Liver (tissue), 9 donors: ENCODE measurements around the gene TOMM20. TPM values are rescaled to one million over a fixed set of nuclear protein-coding genes. Genes with fewer than 3 reads are reported as not detected.

ENCODE experiments used
- DNase-seq: peaks from one replicate; pipeline ENCODE4 v3.0.0-alpha.2; 2017; ENCODE audit warnings: low spot score
- H3K27ac ChIP-seq, 2 donors: one replicate each; pipeline ENCODE4 v1.7.0; 2013; ENCODE audit warnings: inconsistent platforms in 2 of 2, low read length in 2 of 2, control low read depth in 1 of 2, low read depth in 1 of 2, mild to moderate bottlenecking in 1 of 2
- H3K27me3 ChIP-seq, 4 donors: one replicate each; pipeline versions ENCODE4 v1.6.1 to v1.7.0; 2013; ENCODE audit warnings: low read length in 3 of 4, inconsistent platforms in 1 of 4, mild to moderate bottlenecking in 1 of 4, moderate library complexity in 1 of 4; ENCODE audit not compliant: control insufficient read depth in 4 of 4, insufficient read depth in 4 of 4
- H3K36me3 ChIP-seq, 4 donors: one replicate each; pipeline versions ENCODE4 v1.6.1 to v1.7.0; 2013; ENCODE audit warnings: low read length in 3 of 4, mild to moderate bottlenecking in 3 of 4, low read depth in 1 of 4, moderate library complexity in 1 of 4; ENCODE audit not compliant: control insufficient read depth in 4 of 4, insufficient read depth in 3 of 4
- H3K4me1 ChIP-seq, 4 donors: one replicate each; pipeline versions ENCODE4 v1.6.1 to v1.7.0; 2013; ENCODE audit warnings: low read length in 3 of 4, mild to moderate bottlenecking in 3 of 4, moderate library complexity in 1 of 4; ENCODE audit not compliant: control insufficient read depth in 4 of 4, insufficient read depth in 4 of 4
- H3K4me3 ChIP-seq, 3 donors: one replicate each; pipeline versions ENCODE4 v1.6.1 to v1.7.0; 2013; ENCODE audit warnings: low read length in 3 of 3, control low read depth in 1 of 3, low read depth in 1 of 3, mild to moderate bottlenecking in 1 of 3
- H3K9ac ChIP-seq, 2 donors: one replicate each; pipeline ENCODE4 v1.7.0; 2013; ENCODE audit warnings: low read length in 2 of 2, mild to moderate bottlenecking in 2 of 2, moderate library complexity in 2 of 2, control low read depth in 1 of 2, low read depth in 1 of 2
- H3K9me3 ChIP-seq, 4 donors: one replicate each; pipeline versions ENCODE4 v1.6.1 to v1.7.0; 2013; ENCODE audit warnings: low read length in 3 of 4; ENCODE audit not compliant: control insufficient read depth in 4 of 4
- ATF3 ChIP-seq: IDR thresholded peaks from 2 replicates; pipeline ENCODE4 v1.6.1; 2016; ENCODE audit warnings: antibody characterized with exemption
- CTCF ChIP-seq: fragments of 150-350 bp; IDR thresholded peaks from 2 replicates; pipeline ENCODE4 v1.5.1; 2017; ENCODE audit warnings: improper control_type of control experiment, low read depth, low read length; ENCODE audit not compliant: missing input control
- EGR1 ChIP-seq, 2 donors: IDR thresholded peaks; 2 replicates each; pipeline ENCODE4 v1.6.1; 2016 to 2018; ENCODE audit warnings: antibody characterized with exemption in 2 of 2, low read depth in 2 of 2
- FOXA1 ChIP-seq: IDR thresholded peaks from 2 replicates; pipeline ENCODE4 v1.6.1; 2016; ENCODE audit warnings: antibody characterized with exemption
- FOXA2 ChIP-seq: IDR thresholded peaks from 2 replicates; pipeline ENCODE4 v1.6.1; 2016; ENCODE audit warnings: antibody characterized with exemption
- GABPA ChIP-seq, 2 donors: IDR thresholded peaks in 1 of 2; conservative IDR thresholded peaks in 1 of 2; 2 replicates each; pipeline ENCODE4 v1.6.1; 2016; ENCODE audit warnings: antibody characterized with exemption in 2 of 2, mild to moderate bottlenecking in 1 of 2, moderate library complexity in 1 of 2
- HNF4A ChIP-seq, 2 donors: conservative IDR thresholded peaks; 2 replicates each; pipeline ENCODE4 v1.6.1; 2016; ENCODE audit warnings: antibody characterized with exemption in 2 of 2, mild to moderate bottlenecking in 2 of 2
- HNF4G ChIP-seq: IDR thresholded peaks from 2 replicates; pipeline ENCODE4 v1.6.1; 2016; ENCODE audit warnings: antibody characterized with exemption
- JUND ChIP-seq, 2 donors: IDR thresholded peaks; 2 replicates each; pipeline ENCODE4 v1.6.1; 2016; ENCODE audit warnings: antibody characterized with exemption in 2 of 2
- MAX ChIP-seq: IDR thresholded peaks from 2 replicates; pipeline ENCODE4 v1.6.1; 2016; ENCODE audit warnings: antibody characterized with exemption
- NR2F2 ChIP-seq: IDR thresholded peaks from 2 replicates; pipeline ENCODE4 v1.6.1; 2016; ENCODE audit warnings: antibody characterized with exemption
- RAD21 ChIP-seq, 2 donors: IDR thresholded peaks; 2 replicates each; pipeline ENCODE4 v1.6.1; 2016; ENCODE audit warnings: antibody characterized with exemption in 2 of 2, mild to moderate bottlenecking in 2 of 2
- REST ChIP-seq: IDR thresholded peaks from 2 replicates; pipeline ENCODE4 v1.6.1; 2016; ENCODE audit warnings: antibody characterized with exemption, mild to moderate bottlenecking
- RXRA ChIP-seq, 2 donors: IDR thresholded peaks; 2 replicates each; pipeline ENCODE4 v1.6.1; 2017 to 2018; ENCODE audit warnings: antibody characterized with exemption in 2 of 2, mild to moderate bottlenecking in 1 of 2
- SP1 ChIP-seq: IDR thresholded peaks from 2 replicates; pipeline ENCODE4 v1.6.1; 2018; ENCODE audit warnings: antibody characterized with exemption, mild to moderate bottlenecking
- TAF1 ChIP-seq: conservative IDR thresholded peaks from 2 replicates; pipeline ENCODE4 v1.6.1; 2016; ENCODE audit warnings: antibody characterized with exemption, mild to moderate bottlenecking
- YY1 ChIP-seq: IDR thresholded peaks from 2 replicates; pipeline ENCODE4 v1.6.1; 2016; ENCODE audit warnings: antibody characterized with exemption, mild to moderate bottlenecking
- ZBTB33 ChIP-seq: IDR thresholded peaks from 2 replicates; pipeline ENCODE4 v1.6.1; 2016; ENCODE audit warnings: antibody characterized with exemption
- WGBS: extraction: QIAGEN DNeasy Blood & Tissue Kit; methylation state at CpG from one replicate; pipeline ENCODE4 v1.1.7; 2013; 5-methylcytosine and 5-hydroxymethylcytosine counted together
- polyA plus RNA-seq, 2 donors: library from polyadenylated mRNA; stranded (reverse) in 1 of 2; unstranded in 1 of 2; fragments of 200-250 nt in 1 of 2; fragments of >200 nt in 1 of 2; fragmentation: Nextera tagmentation in 1 of 2; extraction: Ambion mirVana in 1 of 2; gene quantifications; one replicate each; pipeline versions ENCODE4 v1.2.1 to v1.2.3, GENCODE V29; 2013 to 2015
- total RNA-seq, 2 donors: library from RNA; depleted of rRNA; stranded (reverse); fragments of >200 nt; gene quantifications; one replicate each; pipeline ENCODE4 v1.2.3, GENCODE V29; 2014
- donor health status: healthy.
- donor health status: healthy.
- donor health status: healthy.
- donor health status: healthy.
- donor health status: healthy.

Gene TOMM20
- total and polyA plus RNA-seq, 4 donors = 33.4 to 74.4 (median 39.1) TPM

- no peak for TF ChIP-seq ATF3
Observed at GRCh38 chr1:235076504-235077162, 52.0 kb downstream of the TOMM20 start (continued).

- H3K27me3 ChIP-seq = no peaks in the 10 kb centered on the region
Observed at GRCh38 chr1:235075777-235076308, 52.8 kb downstream of the TOMM20 start.

More at GRCh38 chr1:235075777-235076308, 52.8 kb downstream of the TOMM20 start:
- Histone ChIP-seq H3K4me3 (peak overlapping the region in 1 of 3 donors; percentile 22), H3K9me3 (no peaks in the 10 kb centered on the region), H3K9ac (peak overlapping the region; percentile 40 to 94), H3K4me1 (peaks cover 9 to 73% (median 40%) of the 10 kb centered on the region in 4 donors), H3K27ac (peak overlapping the region; percentile 89 to 96), H3K36me3 (no peaks in the 10 kb centered on the region)
- DNase-seq = no peak
- TF ChIP-seq TAF1 (no peak), ZBTB33 (no peak), YY1 (peak; percentile 59), RAD21 (IDR thresholded peaks at IDR 0.05) (peak in 1 of 2 donors; percentile 1), REST (peak; percentile 28), JUND (IDR thresholded peaks at IDR 0.05) (peak; percentile 41 to 64), NR2F2 (no peak), HNF4G (peak; percentile 68), SP1 (peak; percentile 69), EGR1 (IDR thresholded peaks at IDR 0.05; ENCODE audit: low read depth in 2 of 2) (no peak), ATF3 (no peak), MAX (peak; percentile 45), HNF4A (conservative IDR thresholded peaks at IDR 0.05) (peak; percentile 85 to 91), FOXA2 (no peak), GABPA (IDR thresholded peaks at IDR 0.05 in 1 of 2, conservative IDR thresholded peaks at IDR 0.05 in 1 of 2) (no peak), CTCF (no peak), RXRA (IDR thresholded peaks at IDR 0.05) (peak; percentile 59 to 68), FOXA1 (no peak)
- WGBS = 44% methylated on average over 8 of the region's 8 CpGs
